ENCODE measurements around the gene COMMD3.

Gene COMMD3

DNA sequence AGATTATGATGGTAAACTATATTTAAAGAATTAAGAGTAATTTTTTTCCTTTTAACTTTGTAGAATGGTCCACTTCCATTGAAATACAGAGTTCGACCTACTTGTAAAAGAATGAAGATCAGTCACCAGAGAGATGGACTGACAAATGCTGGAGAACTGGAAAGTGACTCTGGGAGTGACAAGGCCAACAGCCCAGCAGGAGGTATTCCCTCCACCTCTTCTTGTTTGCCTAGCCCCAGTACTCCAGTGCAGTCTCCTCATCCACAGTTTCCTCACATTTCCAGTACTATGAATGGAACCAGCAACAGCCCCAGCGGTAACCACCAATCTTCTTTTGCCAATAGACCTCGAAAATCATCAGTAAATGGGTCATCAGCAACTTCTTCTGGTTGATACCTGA, 13.0 kb downstream of the COMMD3 start:
- peaks cover 41% of the 10 kb centered on the region for H3K36me3 ChIP-seq (ENCODE audit: insufficient read depth, low read length)
- H3K4me2 ChIP-seq (ENCODE audit: insufficient read depth, low read length), result no peak overlapping the region
- ATAC-seq (ENCODE audit: insufficient read depth, low read depth), result no peak
- no peak overlapping the region for H3K4me3 ChIP-seq (ENCODE audit: low read depth in 1 of 2, low read length in 2 of 2)
- no peak for TF ChIP-seq EZH2 (IDR thresholded peaks at IDR 0.05; ENCODE audit: borderline replicate concordance, low read depth, low read length, severe bottlenecking)
- TF ChIP-seq, protein P1, sequence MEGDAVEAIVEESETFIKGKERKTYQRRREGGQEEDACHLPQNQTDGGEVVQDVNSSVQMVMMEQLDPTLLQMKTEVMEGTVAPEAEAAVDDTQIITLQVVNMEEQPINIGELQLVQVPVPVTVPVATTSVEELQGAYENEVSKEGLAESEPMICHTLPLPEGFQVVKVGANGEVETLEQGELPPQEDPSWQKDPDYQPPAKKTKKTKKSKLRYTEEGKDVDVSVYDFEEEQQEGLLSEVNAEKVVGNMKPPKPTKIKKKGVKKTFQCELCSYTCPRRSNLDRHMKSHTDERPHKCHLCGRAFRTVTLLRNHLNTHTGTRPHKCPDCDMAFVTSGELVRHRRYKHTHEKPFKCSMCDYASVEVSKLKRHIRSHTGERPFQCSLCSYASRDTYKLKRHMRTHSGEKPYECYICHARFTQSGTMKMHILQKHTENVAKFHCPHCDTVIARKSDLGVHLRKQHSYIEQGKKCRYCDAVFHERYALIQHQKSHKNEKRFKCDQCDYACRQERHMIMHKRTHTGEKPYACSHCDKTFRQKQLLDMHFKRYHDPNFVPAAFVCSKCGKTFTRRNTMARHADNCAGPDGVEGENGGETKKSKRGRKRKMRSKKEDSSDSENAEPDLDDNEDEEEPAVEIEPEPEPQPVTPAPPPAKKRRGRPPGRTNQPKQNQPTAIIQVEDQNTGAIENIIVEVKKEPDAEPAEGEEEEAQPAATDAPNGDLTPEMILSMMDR (IDR thresholded peaks at IDR 0.05; ENCODE audit: borderline replicate concordance, extremely low read depth, low read length, poor library complexity, severe bottlenecking), result no peak
- H2AFZ ChIP-seq (ENCODE audit: low read depth, low read length), result no peak overlapping the region
- H4K20me1 ChIP-seq (ENCODE audit: insufficient read depth, low read length), result peaks cover 9% of the 10 kb centered on the region; the same call in 1 of the 2 replicates
- peaks cover 52% of the 10 kb centered on the region for H3K4me1 ChIP-seq (ENCODE audit: insufficient read depth, low read length)
- H3K9me3 ChIP-seq (ENCODE audit: insufficient read depth, low read length, severe bottlenecking), result no peaks in the 10 kb centered on the region
- H3K27ac ChIP-seq (ENCODE audit: low read length), result no peak overlapping the region
- H3K27me3 ChIP-seq (ENCODE audit: insufficient read depth, low read length, poor library complexity), result peaks cover 3% of the 10 kb centered on the region
- H3K79me2 ChIP-seq (ENCODE audit: insufficient read depth, low read length), result peaks cover 18% of the 10 kb centered on the region
- no peak for DNase-seq
- no peak overlapping the region for H3K9ac ChIP-seq (ENCODE audit: low read depth, low read length)

- 0 out of 4 replicates have a peak overlapping the region, but pooled peaks of 1 of the 2 experiments have one; percentile 52 for H3K4me3 ChIP-seq (ENCODE audit: low read depth in 1 of 2, low read length in 2 of 2)
- peaks cover 27% of the 10 kb centered on the region for H3K36me3 ChIP-seq (ENCODE audit: insufficient read depth, low read length)
- no peaks in the 10 kb centered on the region for H3K79me2 ChIP-seq (ENCODE audit: insufficient read depth, low read length)
- no peaks in the 10 kb centered on the region for H4K20me1 ChIP-seq (ENCODE audit: insufficient read depth, low read length)
- peaks cover 10% of the 10 kb centered on the region for H3K27me3 ChIP-seq (ENCODE audit: insufficient read depth, low read length, poor library complexity)
- H3K9me3 ChIP-seq (ENCODE audit: insufficient read depth, low read length, severe bottlenecking), result no peaks in the 10 kb centered on the region
- H2AFZ ChIP-seq (ENCODE audit: low read depth, low read length), result no peak overlapping the region
- peak overlapping the region; percentile 56; the same call in 1 of the 2 replicates for H3K9ac ChIP-seq (ENCODE audit: low read depth, low read length)
- no peak for TF ChIP-seq EZH2 (IDR thresholded peaks at IDR 0.05; ENCODE audit: borderline replicate concordance, low read depth, low read length, severe bottlenecking)
- TF ChIP-seq, protein P1 (IDR thresholded peaks at IDR 0.05; ENCODE audit: borderline replicate concordance, extremely low read depth, low read length, poor library complexity, severe bottlenecking), result no peak
- no peak for DNase-seq
- no peak for ATAC-seq (ENCODE audit: insufficient read depth, low read depth)
- H3K4me2 ChIP-seq (ENCODE audit: insufficient read depth, low read length), result peak overlapping the region; percentile 65
- peaks cover 41% of the 10 kb centered on the region for H3K4me1 ChIP-seq (ENCODE audit: insufficient read depth, low read length)
- H3K27ac ChIP-seq (ENCODE audit: low read length), result peak overlapping the region; percentile 85
These were observed 16.0 kb downstream of the COMMD3 start for GRCh38 chr10:22332116-22332692.

DNA sequence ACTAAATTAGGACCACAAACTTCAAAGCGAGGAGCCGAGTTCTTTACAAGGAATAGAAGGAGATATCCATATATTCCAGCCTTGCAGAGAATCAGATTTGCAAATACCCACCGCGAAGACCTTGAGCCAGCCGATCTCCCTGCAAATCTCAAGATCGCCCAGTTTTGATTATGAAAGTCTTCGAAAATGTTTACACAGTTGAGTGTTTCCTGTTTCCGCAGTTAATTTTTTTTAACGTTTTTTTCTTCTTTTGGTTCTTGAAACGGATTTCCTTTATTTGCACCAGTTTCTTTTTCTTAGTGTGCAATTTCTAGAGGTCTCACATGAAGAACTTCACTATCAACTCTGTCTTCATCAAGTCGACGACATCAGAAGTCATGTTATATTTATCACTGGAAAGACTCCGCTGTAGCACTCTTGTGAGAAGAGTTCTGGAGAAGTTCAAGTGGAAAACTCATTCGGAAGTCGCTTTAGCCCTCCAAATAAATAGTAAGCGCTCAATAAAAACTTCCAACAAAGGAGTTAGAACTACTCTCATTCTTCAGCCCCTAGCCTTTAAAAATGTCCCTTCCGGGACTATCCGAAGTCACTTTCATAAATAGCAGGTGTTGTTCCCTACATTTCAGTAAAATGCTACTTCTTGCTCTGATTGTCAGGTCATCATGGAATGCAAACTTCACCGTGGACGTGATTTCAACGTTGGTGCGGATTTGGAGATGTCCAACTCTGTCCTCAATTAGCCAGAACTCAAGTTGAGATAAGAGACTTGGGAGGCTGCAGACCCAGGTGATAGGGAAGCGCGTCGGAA, 17.2 kb downstream of the COMMD3 start:
- peak overlapping the region; percentile 21 to 52; a peak in 3 of 4 replicates for H3K4me3 ChIP-seq (ENCODE audit: low read depth in 1 of 2, low read length in 2 of 2)

More for the DNA sequence above, 17.2 kb downstream of the COMMD3 start:
- ATAC-seq (ENCODE audit: insufficient read depth, low read depth), result peak; percentile 71
- Histone ChIP-seq H2AFZ (ENCODE audit: low read depth, low read length) (peak overlapping the region; percentile 73), H3K4me1 (ENCODE audit: insufficient read depth, low read length) (peaks cover 41% of the 10 kb centered on the region), H3K27me3 (ENCODE audit: insufficient read depth, low read length, poor library complexity) (peaks cover 22% of the 10 kb centered on the region), H3K9me3 (ENCODE audit: insufficient read depth, low read length, severe bottlenecking) (no peaks in the 10 kb centered on the region), H4K20me1 (ENCODE audit: insufficient read depth, low read length) (no peaks in the 10 kb centered on the region), H3K9ac (ENCODE audit: low read depth, low read length) (peak overlapping the region; percentile 56), H3K4me2 (ENCODE audit: insufficient read depth, low read length) (peak overlapping the region; percentile 65), H3K36me3 (ENCODE audit: insufficient read depth, low read length) (peaks cover 19% of the 10 kb centered on the region), H3K27ac (ENCODE audit: low read length) (peak overlapping the region; percentile 85), H3K79me2 (ENCODE audit: insufficient read depth, low read length) (no peaks in the 10 kb centered on the region)
- no peak for TF ChIP-seq EZH2 (IDR thresholded peaks at IDR 0.05; ENCODE audit: borderline replicate concordance, low read depth, low read length, severe bottlenecking)
- TF ChIP-seq, protein P1 (IDR thresholded peaks at IDR 0.05; ENCODE audit: borderline replicate concordance, extremely low read depth, low read length, poor library complexity, severe bottlenecking), result no peak
- peak; percentile 45 for DNase-seq

Measured in DND-41 (cell line).